Coronary artery (tissue), 2 donors: ENCODE measurements around the gene MANBA.
"Not testable (repeated sequence)": the region's sequence is repeated elsewhere in the genome, so short reads cannot be mapped to it uniquely, and the experiment has no call there.

Experiments used
- DNase-seq: peaks from one replicate; pipeline ENCODE4 v3.0.0-alpha.2; 2017; ENCODE audit warnings: low spot score
- H3K27ac ChIP-seq, 2 donors: fragments of 200-600 bp; sonication (generic); one replicate each; pipeline ENCODE4 v1.5.1; 2016 to 2019
- H3K4me3 ChIP-seq: fragments of 200-600 bp; sonication (generic); 2 replicates; pipeline ENCODE4 v1.5.1; 2016; ENCODE audit warnings: mild to moderate bottlenecking, moderate library complexity
- CTCF ChIP-seq: fragments of 200-600 bp; sonication (generic); IDR thresholded peaks from one replicate; pipeline ENCODE4 v1.5.1; 2019; ENCODE audit warnings: antibody characterized with exemption

Gene MANBA

DNA sequence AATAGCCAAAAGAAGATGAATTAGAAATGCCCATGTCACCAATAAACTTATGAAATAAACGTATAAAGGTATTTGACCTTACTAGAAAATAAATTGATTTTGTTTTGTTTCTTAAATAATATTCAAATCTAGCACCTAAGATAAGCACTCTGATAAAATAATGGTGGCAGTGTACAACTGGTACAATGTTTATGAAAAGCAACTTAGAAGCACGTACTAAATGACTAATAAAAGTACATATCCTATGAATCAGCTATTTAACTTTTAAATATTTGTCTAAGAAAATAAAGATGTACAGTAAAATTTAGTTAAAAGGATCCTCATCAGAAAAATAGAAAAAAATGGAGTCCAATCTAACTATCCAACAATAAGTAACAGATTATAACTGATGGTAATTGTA, 6.7 kb downstream of the MANBA start:
- no peak overlapping the region for H3K27ac ChIP-seq
- no peak for DNase-seq
- TF ChIP-seq CTCF = no peak
- H3K4me3 ChIP-seq = no peak overlapping the region

DNA sequence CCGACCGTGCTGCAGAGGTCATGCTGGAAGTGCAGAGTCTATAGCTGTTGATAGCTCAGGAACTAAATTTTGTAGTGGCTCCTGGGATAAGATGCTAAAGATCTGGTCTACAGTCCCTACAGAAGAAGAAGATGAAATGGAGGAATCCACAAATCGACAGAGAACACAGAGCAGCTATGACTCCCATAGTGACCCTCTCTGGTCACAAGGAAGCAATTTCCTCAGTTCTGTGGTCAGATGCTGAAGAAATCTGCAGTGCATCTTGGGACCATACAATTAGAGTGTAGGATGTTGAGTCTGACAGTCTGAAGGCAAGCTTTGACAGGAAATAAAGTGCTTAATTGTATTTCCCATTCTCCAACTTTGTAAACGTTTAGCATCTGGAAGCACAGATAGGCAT, 8.8 kb downstream of the MANBA start:
- Histone ChIP-seq H3K27ac (no peak overlapping the region), H3K4me3 (no peak overlapping the region)
- no peak for TF ChIP-seq CTCF
- DNase-seq = no peak

DNA sequence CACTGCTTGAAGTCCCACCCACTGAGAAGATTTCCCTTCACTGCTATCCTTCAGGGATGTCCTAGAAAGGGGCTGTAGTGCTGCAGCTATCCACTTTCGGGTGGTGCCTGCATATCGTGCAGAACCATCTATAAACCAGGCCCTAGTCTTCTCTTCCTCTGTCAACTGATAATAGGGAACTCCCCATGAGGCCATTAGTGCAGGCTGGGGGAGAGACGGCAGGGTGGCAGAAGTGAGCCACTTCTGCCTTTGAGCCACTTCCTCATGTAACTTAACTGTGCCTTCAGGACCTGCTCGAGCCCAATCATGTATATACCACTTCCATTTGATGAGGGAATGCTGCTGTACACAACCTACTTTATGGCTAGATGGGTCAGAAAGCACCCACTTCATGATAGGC, 17.4 kb downstream of the MANBA start:
- H3K4me3 ChIP-seq, DNase-seq, H3K27ac ChIP-seq: not testable (repeated sequence)

DNA sequence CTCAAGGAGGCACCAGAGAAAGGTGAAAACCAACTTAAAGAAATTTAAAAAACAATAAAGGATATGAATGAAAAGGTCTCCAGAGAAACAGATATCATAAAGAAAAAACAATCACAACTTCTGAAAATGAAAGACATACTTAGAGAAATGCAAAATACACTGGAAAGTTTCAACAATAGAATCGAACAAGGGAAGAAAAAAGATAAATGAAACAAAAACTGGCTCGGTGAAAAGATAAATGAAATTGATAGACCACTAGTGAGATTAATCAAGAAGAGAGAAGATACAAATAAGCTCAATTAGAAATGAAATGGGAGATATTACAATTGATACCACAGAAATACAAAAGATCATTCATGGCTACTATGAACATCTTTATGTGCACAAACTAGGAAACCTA, 22.0 kb downstream of the MANBA start:
- H3K27ac ChIP-seq, H3K4me3 ChIP-seq, DNase-seq: not testable (repeated sequence)

DNA sequence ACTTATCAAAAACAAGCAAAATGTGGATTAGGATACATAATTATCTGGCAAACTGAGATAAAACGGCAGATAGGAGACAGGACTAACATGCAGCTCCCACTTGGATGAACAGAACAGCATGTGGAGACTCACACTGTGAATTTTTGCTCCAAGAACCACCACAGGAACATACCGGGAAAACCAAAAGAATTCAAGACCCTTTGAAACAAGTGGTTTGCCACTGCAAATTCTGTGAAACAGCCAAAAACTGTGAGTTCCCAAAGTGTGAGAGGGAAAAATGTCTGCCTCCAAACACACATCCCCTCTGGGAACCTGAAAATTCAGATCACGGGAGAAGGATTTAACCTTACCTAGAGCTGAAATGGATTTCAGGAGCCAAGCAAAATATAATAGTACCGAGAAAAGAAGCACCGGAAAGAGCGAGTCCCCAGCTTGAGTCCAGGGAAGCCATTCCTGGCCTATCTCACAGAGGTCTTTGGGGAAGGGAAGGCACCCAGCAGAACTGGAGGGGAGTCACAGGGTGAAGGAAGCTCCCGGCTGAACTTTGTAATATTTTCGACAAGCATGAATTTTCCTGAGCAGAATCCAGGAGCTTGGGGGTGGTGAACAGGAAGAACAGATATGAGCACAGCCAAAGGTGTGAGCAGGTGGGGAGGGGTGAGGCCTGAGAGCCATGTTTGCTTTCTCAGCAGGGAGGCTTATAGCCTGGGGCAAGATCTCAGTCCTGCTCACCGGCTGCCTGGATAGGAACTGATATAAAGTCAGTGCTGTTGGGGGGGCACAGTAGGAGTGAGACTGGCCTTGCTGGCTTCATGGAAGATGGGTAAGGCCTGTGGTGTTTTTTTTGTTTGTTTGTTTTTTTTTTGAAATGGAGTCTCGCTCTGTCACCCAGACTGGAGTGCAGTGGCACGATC, 23.9 kb downstream of the MANBA start:
- DNase-seq = no peak
- no peak for TF ChIP-seq CTCF
- Histone ChIP-seq H3K4me3 (no peak overlapping the region), H3K27ac (no peak overlapping the region)

- no peak for DNase-seq
- H3K4me3 ChIP-seq = no peak overlapping the region
- H3K27ac ChIP-seq = no peak overlapping the region
- TF ChIP-seq CTCF = no peak
These were observed 25.2 kb downstream of the MANBA start for GRCh38 chr4:102735582-102735981.

- no peak overlapping the region for H3K4me3 ChIP-seq
- DNase-seq = no peak
- TF ChIP-seq CTCF = no peak
- H3K27ac ChIP-seq = no peak overlapping the region
These were observed 26.0 kb downstream of the MANBA start for GRCh38 chr4:102734591-102735385.

DNA sequence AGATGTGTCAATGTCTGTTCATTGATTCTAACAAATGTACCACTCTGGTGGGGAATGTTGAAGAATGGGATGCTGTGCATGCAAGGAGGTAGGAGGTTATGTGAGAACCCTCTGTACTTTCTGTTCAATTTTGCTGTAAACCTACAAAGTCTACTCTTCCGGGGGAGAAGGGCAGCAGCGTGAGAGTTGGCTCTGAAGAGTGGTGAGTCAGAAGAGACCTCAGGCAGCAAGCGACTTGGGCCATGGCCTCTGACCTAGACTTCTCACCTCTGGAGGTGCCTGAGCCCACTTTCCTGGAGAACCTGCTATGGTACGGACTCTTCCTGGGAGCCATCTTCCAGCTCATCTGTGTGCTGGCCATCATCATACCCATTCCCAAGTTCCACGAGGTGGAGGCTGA, 26.7 kb downstream of the MANBA start:
- Histone ChIP-seq H3K27ac (no peak overlapping the region), H3K4me3 (no peak overlapping the region)
- DNase-seq = no peak
- no peak for TF ChIP-seq CTCF
